ENCODE results near the gene ERI3. TPM values are rescaled to one million over a fixed set of nuclear protein-coding genes. Genes with fewer than 3 reads are reported as not detected.

Gene ERI3
- total RNA-seq, 1 donor from 2014 or later, result 37.9 TPM

- ChIA-PET POLR2A (no interaction called here), CTCF (no interaction called here)
- intact Hi-C loops (cut with micrococcal nuclease), result no loop called here
- Mint-ChIP-seq H3K9me3 (no peaks in the 10 kb centered on the region), H3K27me3 (peaks cover 2% of the 10 kb centered on the region), H3K36me3 (ENCODE audit: low read depth) (no peaks in the 10 kb centered on the region), H3K4me3 (no peak overlapping the region), H3K4me1 (no peaks in the 10 kb centered on the region), H3K27ac (no peak overlapping the region)
- no peak for TF ChIP-seq CTCF (IDR thresholded peaks at IDR 0.05)
- ATAC-seq (ENCODE audit: low read depth), result no peak
- no peak for DNase-seq
These were observed 13.6 kb upstream of the ERI3 start for GRCh38 chr1:44368471-44369151.

GRCh38 chr1:44367944-44368343 is 12.9 kb upstream of the ERI3 start:
- ATAC-seq (ENCODE audit: low read depth) (no peak), DNase-seq (no peak)
- intact Hi-C loops (cut with micrococcal nuclease), result no loop called here
- Mint-ChIP-seq H3K27ac (no peak overlapping the region), H3K9me3 (no peaks in the 10 kb centered on the region), H3K4me3 (no peak overlapping the region), H3K36me3 (ENCODE audit: low read depth) (no peaks in the 10 kb centered on the region), H3K4me1 (peaks cover 2% of the 10 kb centered on the region), H3K27me3 (peaks cover 2% of the 10 kb centered on the region)
- ChIA-PET CTCF (no interaction called here), POLR2A (no interaction called here)
- no peak for TF ChIP-seq CTCF (IDR thresholded peaks at IDR 0.05)

GRCh38 chr1:44366371-44366975 is 11.4 kb upstream of the ERI3 start:
- POLR2A ChIA-PET, result no interaction called here
- no peak for TF ChIP-seq CTCF (IDR thresholded peaks at IDR 0.05)
- no peak overlapping the region for H3K27ac Mint-ChIP-seq

GRCh38 chr1:44361478-44361877 is 6.4 kb upstream of the ERI3 start:
- DNase-seq (no peak), ATAC-seq (ENCODE audit: low read depth) (no peak)
- CTCF ChIA-PET, result no interaction called here
- H3K9me3 Mint-ChIP-seq, result no peaks in the 10 kb centered on the region
- H3K4me3 Mint-ChIP-seq, result no peak overlapping the region
- no peaks in the 10 kb centered on the region for H3K27me3 Mint-ChIP-seq
- no peaks in the 10 kb centered on the region for H3K36me3 Mint-ChIP-seq (ENCODE audit: low read depth)
- peaks cover 11% of the 10 kb centered on the region for H3K4me1 Mint-ChIP-seq
- TF ChIP-seq CTCF (IDR thresholded peaks at IDR 0.05), result no peak
- POLR2A ChIA-PET, result interaction anchor here (0.7 to 1.0 kb wide), 2 partner anchors 10 to 655 kb away, joined by 3 to 6 read pairs; no protein-coding TSS in a partner anchor
- intact Hi-C loops (cut with micrococcal nuclease), result no loop called here
- H3K27ac Mint-ChIP-seq, result no peak overlapping the region

More at GRCh38 chr1:44366371-44366975, 11.4 kb upstream of the ERI3 start:
- Mint-ChIP-seq H3K27me3 (peaks cover 2% of the 10 kb centered on the region), H3K4me1 (peaks cover 11% of the 10 kb centered on the region), H3K9me3 (no peaks in the 10 kb centered on the region), H3K36me3 (ENCODE audit: low read depth) (no peaks in the 10 kb centered on the region), H3K4me3 (no peak overlapping the region)
- DNase-seq (no peak), ATAC-seq (ENCODE audit: low read depth) (no peak)
- intact Hi-C loops (cut with micrococcal nuclease), result no loop called here
- CTCF ChIA-PET, result no interaction called here

- CTCF ChIA-PET, result no interaction called here
- Mint-ChIP-seq H3K27ac (no peak overlapping the region), H3K9me3 (no peaks in the 10 kb centered on the region), H3K4me1 (peaks cover 22% of the 10 kb centered on the region), H3K36me3 (ENCODE audit: low read depth) (peaks cover 2% of the 10 kb centered on the region), H3K4me3 (no peak overlapping the region), H3K27me3 (no peaks in the 10 kb centered on the region)
- no peak for TF ChIP-seq CTCF (IDR thresholded peaks at IDR 0.05)
- DNase-seq (no peak), ATAC-seq (ENCODE audit: low read depth) (no peak)
- intact Hi-C loops (cut with micrococcal nuclease), result no loop called here
- POLR2A ChIA-PET, result no interaction called here
These were observed 4.3 kb upstream of the ERI3 start for GRCh38 chr1:44359234-44359935.
